Lower lobe of right lung (tissue), 2 donors: Measurements from ENCODE around the gene CEP350. TPM values are rescaled to one million over a fixed set of nuclear protein-coding genes. Genes with fewer than 3 reads are reported as not detected.

Experiments used
- ATAC-seq, 2 donors: fragments of 200-7000 bp; cut with Tn5 transposase; one replicate each; pipeline ENCODE4 v1.9.1; 2020 to 2022; ENCODE audit warnings: mild to moderate bottlenecking in 2 of 2, moderate library complexity in 2 of 2
- DNase-seq: peaks from one replicate; pipeline ENCODE4 v3.0.0-alpha.2; 2020
- H3K27ac ChIP-seq: fragments of 200-600 bp; one replicate; pipeline ENCODE4 v1.8.0; 2022
- H3K27me3 ChIP-seq: fragments of 200-600 bp; one replicate; pipeline ENCODE4 v1.8.0; 2022; ENCODE audit warnings: low read depth
- H3K36me3 ChIP-seq: fragments of 200-600 bp; one replicate; pipeline ENCODE4 v1.8.0; 2022; ENCODE audit warnings: mild to moderate bottlenecking
- H3K4me1 ChIP-seq: fragments of 200-600 bp; one replicate; pipeline ENCODE4 v1.8.0; 2022
- H3K4me3 ChIP-seq: fragments of 200-600 bp; one replicate; pipeline ENCODE4 v1.8.0; 2022; ENCODE audit warnings: mild to moderate bottlenecking
- H3K9me3 ChIP-seq: fragments of 200-600 bp; one replicate; pipeline ENCODE4 v1.8.0; 2022
- CTCF ChIP-seq: fragments of 200-600 bp; IDR thresholded peaks from one replicate; pipeline ENCODE4 v1.8.0; 2022; ENCODE audit warnings: antibody characterized with exemption, mild to moderate bottlenecking
- intact Hi-C: fragments of 100-400 bp; cut with DNase I; formaldehyde crosslinking; loops from one replicate; pipeline ENCODE4 v1.11.0; 2022
- total RNA-seq: library from RNA; stranded (reverse); fragmentation: NEBNext Ultra II Directional; extraction: Animal tissue kit (Norgen Biotek cat#: 25700); gene quantifications from one replicate; pipeline ENCODE4 v1.2.1, GENCODE V29; 2021
- donor health status: DM: no; HTN: yes; CAD: no; lungs with severe emphysema.

Gene CEP350
- total RNA-seq, 1 donor from 2014 or later, result 53.2 TPM

DNA sequence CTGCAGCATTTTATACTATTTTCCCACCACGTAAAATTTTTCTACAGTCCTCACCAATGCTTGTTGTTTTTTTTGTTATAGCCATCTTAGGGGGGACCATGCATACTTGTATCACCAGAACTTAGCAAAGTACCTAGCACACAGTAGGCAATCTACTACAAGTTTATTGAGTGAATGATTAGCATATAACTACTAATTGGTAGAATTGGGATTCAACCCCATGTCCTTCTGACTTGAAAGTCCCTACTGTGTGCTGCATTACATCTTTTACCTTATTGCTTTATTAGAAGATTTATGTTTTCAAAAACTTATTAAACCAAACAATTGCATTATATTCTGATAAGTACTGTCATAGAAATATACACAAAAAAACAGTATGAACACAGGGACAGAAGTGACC lies 92.1 kb downstream of the CEP350 start:
- intact Hi-C loops, result no loop called here
- H3K4me1 ChIP-seq, result no peaks in the 10 kb centered on the region
- no peak overlapping the region for H3K4me3 ChIP-seq
- no peaks in the 10 kb centered on the region for H3K9me3 ChIP-seq
- peaks cover 98% of the 10 kb centered on the region for H3K36me3 ChIP-seq
- no peak for TF ChIP-seq CTCF
- DNase-seq, result no peak
- no peaks in the 10 kb centered on the region for H3K27me3 ChIP-seq
- no peak for ATAC-seq
- no peak overlapping the region for H3K27ac ChIP-seq

DNA sequence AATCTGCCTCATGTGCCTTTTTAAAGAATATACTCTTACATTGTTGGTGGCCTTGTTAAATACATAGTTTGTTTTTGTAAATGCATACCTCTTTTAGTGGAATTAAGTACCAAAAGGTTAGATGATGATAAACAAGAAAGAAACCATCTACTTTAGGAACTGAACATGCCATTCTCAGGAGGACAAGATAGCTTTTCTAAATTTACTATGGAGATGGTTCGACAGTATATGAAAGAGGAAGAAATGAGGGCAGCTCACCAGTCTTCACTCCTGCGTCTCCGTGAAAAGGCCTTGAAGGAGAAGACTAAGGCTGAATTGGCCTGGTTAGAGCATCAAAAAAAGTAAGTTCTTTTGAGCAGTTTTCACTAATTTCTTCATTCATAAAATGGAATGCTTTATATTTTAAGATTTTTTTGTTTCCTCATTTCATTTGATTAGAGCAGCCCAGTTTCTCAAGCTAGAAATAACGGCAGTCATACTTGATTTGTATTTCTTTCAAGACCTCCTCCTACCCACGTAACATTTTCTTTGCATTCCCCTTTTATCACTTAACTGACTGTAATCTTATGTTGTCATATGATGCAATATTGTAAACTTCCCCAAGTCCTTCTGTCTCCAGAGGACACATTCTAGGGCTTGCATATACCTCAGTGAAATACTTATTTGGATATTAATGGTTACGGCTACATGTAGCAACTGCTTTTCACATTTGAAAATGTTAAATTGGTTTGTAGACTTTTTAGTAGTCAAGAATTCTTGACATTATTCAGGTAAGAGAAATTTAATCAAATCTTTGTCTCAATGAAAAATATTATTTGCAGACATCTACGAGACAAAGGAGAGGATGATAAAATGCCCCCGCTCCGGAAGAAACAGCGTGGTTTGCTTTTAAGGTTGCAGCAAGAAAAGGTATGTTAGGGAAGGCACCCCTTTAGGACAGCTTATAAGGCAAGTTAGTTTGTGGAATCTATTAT lies 99.3 kb downstream of the CEP350 start:
- DNase-seq, result no peak
- peaks cover 81% of the 10 kb centered on the region for H3K36me3 ChIP-seq
- intact Hi-C loops, result no loop called here
- H3K4me1 ChIP-seq, result no peaks in the 10 kb centered on the region
- no peaks in the 10 kb centered on the region for H3K9me3 ChIP-seq
- H3K27ac ChIP-seq, result no peak overlapping the region
- TF ChIP-seq CTCF, result no peak
- H3K4me3 ChIP-seq, result no peak overlapping the region
- no peak for ATAC-seq
- H3K27me3 ChIP-seq, result no peaks in the 10 kb centered on the region

DNA sequence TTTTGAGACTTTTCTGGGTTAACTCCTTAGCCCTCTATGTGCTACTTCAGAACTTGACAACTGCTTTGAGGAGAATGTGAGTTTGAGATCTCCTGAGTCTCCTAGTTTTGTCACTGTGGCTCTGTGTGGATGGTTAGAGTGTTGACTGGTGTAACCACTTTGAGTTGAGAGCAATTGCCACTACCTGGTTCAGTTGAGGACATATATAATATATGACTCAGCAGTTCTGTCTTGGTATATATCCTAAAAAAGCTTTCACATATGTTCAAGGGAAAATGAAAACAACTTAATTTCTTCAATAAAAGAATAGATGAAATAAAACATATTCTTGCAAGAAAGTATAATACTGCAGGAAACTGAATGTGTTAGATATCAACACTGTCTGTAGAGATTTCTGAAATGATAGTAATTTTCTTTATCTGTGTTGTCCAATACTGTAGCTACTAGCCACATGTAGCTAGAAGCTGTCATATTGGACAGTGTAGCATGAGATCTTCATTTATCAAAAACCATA lies 103.3 kb downstream of the CEP350 start:
- Histone ChIP-seq H3K36me3 (peaks cover 70% of the 10 kb centered on the region), H3K4me1 (no peaks in the 10 kb centered on the region)
- intact Hi-C loops, result no loop called here

DNA sequence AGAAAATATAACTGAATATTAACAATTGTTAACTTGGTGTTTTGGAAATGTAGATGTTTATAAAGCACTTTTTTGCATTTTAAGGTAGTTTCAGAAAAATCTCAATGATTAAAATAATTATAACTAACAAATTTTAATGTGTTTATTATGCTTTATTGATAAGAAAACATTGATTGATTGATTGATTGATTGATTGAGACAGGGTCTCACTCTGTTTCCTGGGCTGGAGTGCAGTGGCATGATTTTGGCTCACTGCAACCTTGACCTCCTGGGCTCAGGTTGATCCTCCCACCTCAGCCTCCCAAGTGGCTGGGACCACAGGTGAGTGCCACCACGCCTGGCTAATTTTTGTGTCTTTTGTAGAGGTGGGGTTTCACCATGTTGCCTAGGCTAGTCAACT lies 106.4 kb downstream of the CEP350 start:
- DNase-seq (no peak), ATAC-seq (no peak)
- no peaks in the 10 kb centered on the region for H3K27me3 ChIP-seq
- TF ChIP-seq CTCF, result no peak
- no peak overlapping the region for H3K4me3 ChIP-seq
- H3K27ac ChIP-seq, result no peak overlapping the region
- H3K4me1 ChIP-seq, result no peaks in the 10 kb centered on the region
- no peaks in the 10 kb centered on the region for H3K9me3 ChIP-seq
- peaks cover 78% of the 10 kb centered on the region for H3K36me3 ChIP-seq
- intact Hi-C loops, result no loop called here

More for the DNA sequence above, 103.3 kb downstream of the CEP350 start:
- Histone ChIP-seq H3K4me3 (no peak overlapping the region), H3K27ac (no peak overlapping the region), H3K9me3 (no peaks in the 10 kb centered on the region), H3K27me3 (no peaks in the 10 kb centered on the region)
- DNase-seq, result no peak
- TF ChIP-seq CTCF, result no peak
- ATAC-seq, result no peak

DNA sequence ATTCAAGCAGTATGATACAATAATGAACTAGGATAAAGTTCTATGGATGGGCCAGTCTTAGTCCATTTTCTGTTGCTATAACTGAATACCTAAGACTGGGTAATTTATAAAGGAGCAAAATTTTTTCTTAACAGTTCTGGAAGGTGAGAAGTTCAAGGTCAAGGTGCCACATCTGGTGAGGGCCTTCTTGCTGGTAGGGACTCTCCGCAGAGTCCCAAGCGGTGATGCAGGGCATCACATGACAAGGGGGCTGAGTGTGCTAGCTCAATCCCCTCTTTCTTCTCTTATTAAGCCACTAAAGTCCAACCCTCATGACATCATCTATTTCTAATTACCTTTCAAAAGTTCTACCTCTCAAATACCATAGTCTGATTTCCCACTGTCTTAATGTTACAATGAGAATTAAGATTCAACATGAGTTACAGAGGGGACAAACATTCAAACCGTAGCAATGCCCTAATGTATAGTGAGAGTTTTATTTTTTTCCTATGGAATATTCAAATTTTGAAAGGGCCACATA lies 107.9 kb downstream of the CEP350 start:
- no peak overlapping the region for H3K27ac ChIP-seq
- DNase-seq (no peak), ATAC-seq (no peak)
- H3K4me3 ChIP-seq, result no peak overlapping the region
- H3K4me1 ChIP-seq, result no peaks in the 10 kb centered on the region
- H3K36me3 ChIP-seq, result peaks cover 81% of the 10 kb centered on the region
- intact Hi-C loops, result no loop called here
- no peak for TF ChIP-seq CTCF
- no peaks in the 10 kb centered on the region for H3K27me3 ChIP-seq
- H3K9me3 ChIP-seq, result no peaks in the 10 kb centered on the region
